Cardiac septum (tissue), 1 donor: ENCODE measurements around the gene ZNF711. TPM values are rescaled to one million over a fixed set of nuclear protein-coding genes. Genes with fewer than 3 reads are reported as not detected.
"Not testable (repeated sequence)": the region's sequence is repeated elsewhere in the genome, so short reads cannot be mapped to it uniquely, and the experiment has no call there.

Source experiments
- DNase-seq: peaks from one replicate; pipeline ENCODE4 v3.0.0-alpha.2; 2020; ENCODE audit warnings: low spot score
- intact Hi-C: fragments of 100-400 bp; cut with DNase I; formaldehyde crosslinking; loops from one replicate; pipeline ENCODE4 v1.14.0; 2022
- long read RNA-seq: library from polyadenylated mRNA; unstranded; transcript quantifications from one replicate; pipeline ENCODE4 v2.0.0, GENCODE V29; 2021
- total RNA-seq: library from RNA; stranded (reverse); fragmentation: NEBNext Ultra II Directional; extraction: Animal tissue kit (Norgen Biotek cat#: 25700); gene quantifications from one replicate; pipeline ENCODE4 v1.2.1, GENCODE V29; 2021
- donor health status: DM: no; HTN: no; CAD: no.

The ZNF711 gene
- 1.9 TPM for total RNA-seq
- long read RNA-seq, partial matches to known transcripts: 0 of 3 reads
- long read RNA-seq, other reads (novel, unspliced or antisense): 3 of 3 reads

DNA sequence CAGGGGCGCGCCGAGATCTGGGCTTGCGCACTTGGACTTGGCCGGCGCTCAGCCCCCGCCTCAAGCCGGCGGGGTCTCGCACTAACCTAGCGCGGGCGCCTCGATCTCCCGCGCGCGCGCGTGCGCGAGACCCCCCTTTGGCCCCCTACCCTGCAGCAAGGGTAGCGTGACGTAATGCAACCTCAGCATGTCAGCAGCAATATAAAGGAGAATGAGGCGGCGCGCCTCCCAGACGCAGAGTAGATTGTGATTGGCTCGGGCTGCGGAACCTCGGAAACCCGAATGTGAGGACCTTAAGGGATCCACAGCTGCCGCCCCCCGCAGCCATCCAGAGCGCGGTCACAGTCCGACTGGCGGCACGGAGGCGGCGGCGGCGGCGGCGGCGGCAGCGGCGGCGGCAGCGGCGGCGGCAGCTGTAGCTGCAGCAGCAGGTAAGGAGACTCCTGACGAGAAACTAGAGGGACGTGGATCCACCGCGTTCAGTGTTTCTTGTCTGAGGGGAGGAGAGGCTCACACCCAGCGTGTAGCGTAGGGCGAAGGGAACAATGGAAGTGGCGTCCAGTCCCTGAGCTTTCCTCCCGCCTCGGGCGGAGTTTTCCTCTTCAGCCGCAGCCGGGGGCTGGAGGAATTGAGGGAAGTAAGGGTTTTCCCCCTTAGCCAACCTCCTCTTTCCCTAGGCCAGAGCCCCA is at the start of gene ZNF711, which contains the start of gene SATL1:
Gene ZNF711 (plus strand): TSS at position 231 of the 689 bp plus-strand sequence. CDS start 3,582 bp downstream, outside the sequence.
Gene SATL1 (minus strand): TSS at position 19 of the 689 bp plus-strand sequence. CDS start 134,811 bp downstream, outside the sequence.
- intact Hi-C loops: no loop called here

DNA sequence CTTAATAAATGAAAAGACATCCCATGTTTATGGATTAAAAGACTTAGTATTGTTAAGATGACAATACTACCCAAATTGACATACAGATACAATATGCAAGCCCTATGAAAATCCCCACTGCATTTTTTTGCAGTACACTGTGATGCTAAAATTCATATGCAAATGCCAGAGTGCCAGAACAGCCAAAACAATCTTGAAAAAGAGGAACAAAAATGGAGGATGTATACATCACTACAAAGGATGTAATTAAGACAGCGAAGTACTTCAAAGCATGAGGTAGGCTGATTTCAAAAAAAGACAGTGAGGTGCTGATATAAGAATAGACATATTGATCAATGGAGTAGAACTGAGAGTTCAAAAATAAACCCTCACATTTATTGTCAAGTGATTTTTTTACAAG is 47.5 kb upstream of the ZNF711 start:
- no peak for DNase-seq
- intact Hi-C loops: no loop called here

More for the DNA sequence above, at the start of gene ZNF711, which contains the start of gene SATL1:
- DNase-seq: no peak

DNA sequence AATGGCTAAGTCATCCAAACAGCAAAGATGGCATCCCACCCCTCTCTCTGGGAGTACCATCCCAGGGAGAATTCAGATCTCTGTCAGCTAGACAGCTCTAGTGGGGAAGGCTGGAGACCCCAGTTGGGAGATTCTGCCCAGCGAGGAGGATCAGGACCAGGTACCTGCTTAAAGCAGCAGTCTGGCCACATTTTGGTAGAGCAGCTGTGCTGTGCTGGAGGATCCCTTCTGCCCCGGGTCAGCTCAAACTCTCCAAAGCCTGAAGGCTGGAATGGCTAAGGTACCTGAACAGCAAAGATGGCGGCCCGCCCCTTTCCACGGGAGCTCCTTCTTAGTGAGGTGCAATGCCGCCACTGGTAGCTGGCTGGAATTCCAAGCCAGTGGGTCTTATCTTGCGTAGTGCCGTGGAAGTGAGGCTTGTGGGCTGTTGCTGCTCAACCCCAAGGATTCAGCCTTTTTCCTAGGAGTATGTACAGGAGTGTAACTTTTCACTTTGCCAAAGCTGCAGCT is 40.3 kb upstream of the ZNF711 start:
- intact Hi-C loops: no loop called here
- DNase-seq: no peak

DNA sequence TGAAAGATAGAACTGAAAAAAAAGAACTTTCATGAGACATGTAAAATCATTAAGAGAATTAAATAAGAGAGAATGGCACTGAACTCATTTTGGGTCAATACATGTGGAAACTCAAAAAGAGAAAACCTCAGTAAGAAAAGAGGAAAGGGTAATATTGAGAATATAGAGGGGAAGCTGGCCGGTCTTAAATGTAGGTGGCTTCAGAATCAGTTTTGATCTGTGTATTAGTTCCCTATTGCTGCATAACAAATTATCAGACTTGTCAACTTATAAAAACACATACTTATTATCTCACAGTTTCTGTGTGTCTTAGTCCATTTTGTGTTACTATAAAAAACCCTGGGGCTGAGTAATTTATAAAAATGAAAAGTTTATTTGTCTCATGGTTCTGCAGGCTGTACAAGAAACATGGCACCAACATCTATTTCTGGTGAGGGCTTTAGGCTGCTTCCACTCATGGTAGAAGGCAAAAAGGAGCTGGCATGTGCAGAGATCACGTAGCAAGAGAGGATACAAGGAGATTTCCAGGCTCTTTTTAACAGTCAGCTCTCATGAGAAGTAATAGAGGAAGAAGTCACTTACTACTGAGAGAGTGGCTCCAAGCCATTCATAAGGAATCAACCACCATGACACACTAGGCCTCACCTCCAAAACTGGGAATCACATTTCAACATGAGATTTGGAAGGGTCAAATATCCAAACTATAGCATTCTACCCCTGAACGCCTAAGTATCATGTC is 29.8 kb upstream of the ZNF711 start:
- intact Hi-C loops: no loop called here
- no peak for DNase-seq

DNA sequence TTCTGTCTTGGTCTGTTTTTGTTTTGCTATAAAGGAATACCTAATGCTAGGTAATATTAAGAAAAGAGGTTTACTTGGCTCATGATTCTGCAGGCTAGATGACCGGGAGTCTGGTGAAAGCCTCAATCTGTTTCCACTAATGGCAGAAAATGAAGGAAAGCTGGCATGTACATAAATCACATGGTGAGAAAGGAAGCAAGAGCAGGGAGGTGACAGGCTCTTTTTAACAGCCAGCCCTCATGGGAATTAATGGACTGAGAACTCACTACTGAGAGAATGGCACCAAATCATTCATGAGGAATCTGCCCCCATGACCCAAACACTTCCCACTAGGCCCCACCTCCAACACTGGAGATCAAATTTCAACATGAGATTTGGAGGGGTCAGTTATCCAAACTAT is 27.8 kb upstream of the ZNF711 start:
- no peak for DNase-seq
- intact Hi-C loops: no loop called here

DNA sequence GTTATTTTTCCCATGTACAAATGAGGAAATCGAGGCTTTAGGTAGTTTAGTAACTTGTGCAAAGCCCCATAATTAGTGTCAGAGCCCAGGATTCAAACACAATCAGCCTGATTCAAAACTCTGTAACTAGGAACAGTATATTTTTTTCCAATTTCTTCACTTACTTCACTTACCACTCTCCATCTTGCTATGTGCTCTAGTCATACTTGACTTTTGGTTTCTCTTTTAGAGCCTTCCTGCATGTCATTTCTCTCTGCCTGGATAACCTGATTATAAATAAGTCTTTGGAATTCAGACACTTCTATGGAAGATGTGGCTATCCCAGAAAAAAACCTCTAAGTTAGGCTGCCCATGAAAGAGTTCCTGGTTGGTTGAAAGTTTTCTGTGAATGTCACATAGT is 22.4 kb upstream of the ZNF711 start:
- intact Hi-C loops: no loop called here

DNA sequence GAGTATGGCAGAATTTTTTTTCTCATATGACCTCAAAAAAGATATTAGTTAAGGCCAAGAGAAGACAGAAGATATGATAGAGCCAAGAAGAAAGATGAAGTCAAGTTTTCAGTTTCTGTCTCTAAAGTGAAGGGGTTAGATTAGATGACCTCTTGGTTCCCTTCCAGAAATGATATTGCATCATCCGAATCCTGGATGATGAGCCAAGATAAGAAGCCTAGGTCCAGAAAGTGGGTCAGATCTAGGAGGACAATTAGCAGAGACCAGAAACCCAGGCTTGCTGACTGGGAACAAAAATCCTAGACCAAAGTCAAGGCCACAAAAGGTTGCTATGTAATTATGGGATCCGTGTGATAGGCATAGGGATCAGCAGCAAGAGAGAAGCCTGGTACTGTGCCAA is 20.4 kb upstream of the ZNF711 start:
- intact Hi-C loops: no loop called here
- no peak for DNase-seq

More for the DNA sequence above, 22.4 kb upstream of the ZNF711 start:
- no peak for DNase-seq

DNA sequence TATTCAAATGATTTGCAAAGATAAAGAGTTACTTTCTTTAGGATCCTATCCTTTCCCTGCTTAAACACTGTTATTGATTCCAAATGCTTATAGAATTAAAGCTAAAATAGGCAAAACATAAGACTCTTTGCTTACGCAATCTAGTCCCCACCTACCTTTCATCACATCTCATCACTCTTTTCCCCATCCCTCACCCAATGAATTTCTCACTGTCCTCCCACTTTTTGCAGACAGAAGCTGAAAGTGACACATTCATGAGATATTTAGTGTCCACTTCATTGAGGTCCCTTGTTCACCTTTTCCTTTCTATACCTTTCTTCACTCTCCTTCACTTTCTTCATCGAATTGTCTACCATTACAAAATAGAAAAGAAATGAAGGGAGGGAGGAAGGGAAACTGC is 636 bp upstream of the ZNF711 start:
- intact Hi-C loops: no loop called here

DNA sequence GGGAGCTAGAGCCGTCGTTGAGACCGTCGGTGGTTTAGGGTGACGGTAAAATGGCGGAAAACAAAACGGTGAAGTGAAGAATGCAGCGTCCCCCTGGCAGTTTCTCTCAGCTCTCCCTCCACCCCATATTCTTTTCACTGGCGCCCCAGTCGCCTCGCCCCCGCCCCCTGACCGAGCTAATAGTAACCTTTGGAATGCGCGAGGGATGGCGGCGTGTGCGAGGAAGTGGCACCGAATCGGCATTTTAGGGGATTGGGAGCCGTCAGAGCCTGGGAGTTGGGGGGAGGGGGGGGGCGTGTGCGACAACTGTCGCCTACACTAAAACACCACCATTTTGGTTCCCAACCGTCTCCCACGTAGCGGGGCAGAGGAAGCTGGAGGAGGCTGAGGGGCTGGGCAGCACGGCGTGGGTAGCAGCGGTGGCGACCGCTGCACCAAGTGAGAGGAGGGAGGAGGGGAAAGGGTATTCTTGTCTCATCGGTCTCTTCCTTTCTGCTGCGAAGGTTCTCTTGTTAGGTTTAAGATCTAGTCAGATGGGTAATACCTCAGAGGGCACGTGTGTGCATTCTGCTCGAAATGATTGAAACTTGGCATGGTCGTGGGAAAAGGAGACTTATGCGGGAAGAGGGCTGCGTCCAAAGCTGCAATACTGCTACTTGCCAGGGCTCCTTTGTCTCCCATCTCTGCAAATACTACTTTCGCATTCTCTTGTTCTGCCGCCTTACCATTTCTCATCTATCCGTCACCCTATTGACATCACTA is 840 bp downstream of the ZNF711 start:
- no peak for DNase-seq
- intact Hi-C loops: no loop called here

More for the DNA sequence above, 636 bp upstream of the ZNF711 start:
- no peak for DNase-seq

DNA sequence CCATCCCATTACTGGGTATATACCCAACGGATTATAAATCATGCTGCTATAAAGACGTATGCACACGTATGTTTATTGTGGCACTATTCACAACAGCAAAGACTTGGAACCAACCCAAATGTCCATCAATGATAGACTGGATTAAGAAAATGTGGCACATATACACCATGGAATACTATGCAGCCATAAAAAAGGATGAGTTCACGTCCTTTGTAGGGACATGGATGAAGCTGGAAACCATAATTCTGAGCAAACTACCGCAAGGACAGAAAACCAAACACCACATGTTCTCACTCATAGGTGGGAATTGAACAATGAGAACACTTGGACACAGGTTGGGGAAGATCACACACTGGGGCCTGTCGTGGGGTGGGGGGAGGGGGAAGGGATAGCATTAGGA is 41.5 kb downstream of the ZNF711 start:
- DNase-seq, intact Hi-C loops: not testable (repeated sequence)

DNA sequence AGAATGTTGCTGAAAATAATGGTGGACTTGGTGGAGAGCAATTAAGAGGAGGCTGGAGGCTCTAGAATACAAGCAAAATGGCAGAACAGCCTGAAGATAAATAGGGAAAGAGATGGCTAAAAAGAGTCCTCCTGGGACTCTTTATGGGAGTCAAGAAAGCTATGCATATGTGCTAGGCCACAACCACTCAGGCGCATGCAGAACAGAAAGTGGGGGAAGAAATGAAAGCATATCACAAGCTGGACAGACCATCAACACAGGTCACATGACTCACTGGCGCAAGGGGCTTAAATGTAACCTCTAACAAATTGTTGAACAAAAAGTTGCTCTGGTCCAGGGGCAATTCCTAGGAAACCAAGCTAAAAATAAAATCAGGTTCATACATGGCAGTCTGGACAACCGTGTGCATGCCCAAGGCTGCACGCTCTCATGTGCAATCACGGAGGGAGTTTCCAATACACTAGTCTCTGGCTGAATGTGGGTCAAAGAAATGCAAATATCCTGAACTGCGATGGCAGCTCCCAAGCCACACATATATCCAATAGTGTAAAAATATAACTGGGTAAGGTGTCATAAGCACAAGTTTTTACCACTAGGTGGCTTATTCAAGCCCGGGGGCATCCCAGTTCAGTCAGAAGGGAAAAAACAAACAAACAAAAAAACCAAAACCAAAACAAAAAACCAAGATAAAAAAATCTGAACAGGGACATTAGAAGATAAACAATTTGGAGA is 45.4 kb downstream of the ZNF711 start:
- no peak for DNase-seq
- intact Hi-C loops: no loop called here

DNA sequence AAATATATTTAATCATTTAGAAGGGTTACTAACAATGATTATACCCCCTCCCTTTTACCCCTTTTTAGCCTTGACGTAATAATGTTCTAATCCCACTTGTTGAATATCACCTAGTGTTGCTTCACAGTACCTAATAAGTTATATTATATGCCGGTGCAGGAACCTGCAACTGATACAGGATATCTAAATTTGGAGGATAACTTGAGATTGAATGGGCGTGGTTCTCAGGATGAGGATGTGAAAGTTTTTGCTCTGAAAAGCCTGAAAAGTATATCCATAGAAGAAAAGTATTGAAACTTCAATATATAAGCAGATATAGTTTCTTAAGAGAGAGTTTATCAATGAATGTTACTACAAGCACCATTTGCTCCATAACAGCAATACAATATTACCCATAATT is 59.8 kb downstream of the ZNF711 start:
- intact Hi-C loops: no loop called here
- no peak for DNase-seq

DNA sequence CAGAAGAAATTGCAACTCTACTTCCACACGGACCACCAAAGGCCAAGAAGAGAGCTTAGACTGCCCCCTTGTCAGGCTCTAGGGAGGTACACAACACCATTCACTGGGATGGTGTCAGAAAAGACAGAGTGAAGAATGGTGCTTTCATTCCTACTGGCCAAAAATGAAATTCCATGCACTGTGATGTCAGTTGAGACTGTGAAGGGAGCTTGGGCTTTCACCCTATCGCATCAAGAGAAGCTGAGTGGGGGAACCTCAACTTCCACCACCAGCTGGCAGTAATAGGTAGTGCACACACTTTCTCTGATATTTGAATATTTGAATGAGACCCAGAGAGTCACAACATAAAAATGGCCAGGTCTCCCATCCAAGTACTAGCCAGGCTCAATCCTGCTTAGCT is 65.9 kb downstream of the ZNF711 start:
- intact Hi-C loops: no loop called here
- no peak for DNase-seq

DNA sequence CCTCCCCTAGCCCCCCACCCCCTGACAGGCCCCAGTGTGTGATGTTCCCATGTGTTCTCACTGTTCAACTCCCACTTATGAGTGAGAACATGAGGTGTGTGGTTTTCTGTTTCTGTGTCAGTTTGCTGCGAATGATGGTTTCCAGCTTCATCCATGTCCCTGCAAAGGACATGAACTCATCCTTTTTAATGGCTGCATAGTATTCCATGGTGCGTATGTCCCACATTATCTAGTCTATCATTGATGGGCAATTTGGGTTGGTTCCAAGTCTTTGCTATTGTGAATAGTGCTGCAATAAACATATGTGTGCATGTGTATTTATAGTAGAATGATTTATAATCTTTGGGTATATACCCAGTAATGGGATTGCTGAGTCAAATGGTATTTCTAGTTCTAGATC is 67.6 kb downstream of the ZNF711 start:
- intact Hi-C loops, DNase-seq: not testable (repeated sequence)

Other genes with a start within 250 kb of the ZNF711 start
- gene APOOL, start 240.1 kb upstream of the ZNF711 start, total RNA-seq: 37.2 TPM
- 0.16 TPM for gene SATL1, start 212 bp upstream of the ZNF711 start, total RNA-seq
- 3.7 TPM for gene POF1B, start 135.7 kb downstream of the ZNF711 start, total RNA-seq